GM18499 (cell line): ENCODE measurements around the gene CHRDL2.

Source experiments
- ATAC-seq: cut with Tn5 transposase; IDR thresholded peaks from one replicate; pipeline ENCODE4 v1.9.1; 2021; ENCODE audit warnings: moderate number of reproducible peaks; ENCODE audit not compliant: insufficient read depth, unreplicated experiment

Gene CHRDL2

DNA sequence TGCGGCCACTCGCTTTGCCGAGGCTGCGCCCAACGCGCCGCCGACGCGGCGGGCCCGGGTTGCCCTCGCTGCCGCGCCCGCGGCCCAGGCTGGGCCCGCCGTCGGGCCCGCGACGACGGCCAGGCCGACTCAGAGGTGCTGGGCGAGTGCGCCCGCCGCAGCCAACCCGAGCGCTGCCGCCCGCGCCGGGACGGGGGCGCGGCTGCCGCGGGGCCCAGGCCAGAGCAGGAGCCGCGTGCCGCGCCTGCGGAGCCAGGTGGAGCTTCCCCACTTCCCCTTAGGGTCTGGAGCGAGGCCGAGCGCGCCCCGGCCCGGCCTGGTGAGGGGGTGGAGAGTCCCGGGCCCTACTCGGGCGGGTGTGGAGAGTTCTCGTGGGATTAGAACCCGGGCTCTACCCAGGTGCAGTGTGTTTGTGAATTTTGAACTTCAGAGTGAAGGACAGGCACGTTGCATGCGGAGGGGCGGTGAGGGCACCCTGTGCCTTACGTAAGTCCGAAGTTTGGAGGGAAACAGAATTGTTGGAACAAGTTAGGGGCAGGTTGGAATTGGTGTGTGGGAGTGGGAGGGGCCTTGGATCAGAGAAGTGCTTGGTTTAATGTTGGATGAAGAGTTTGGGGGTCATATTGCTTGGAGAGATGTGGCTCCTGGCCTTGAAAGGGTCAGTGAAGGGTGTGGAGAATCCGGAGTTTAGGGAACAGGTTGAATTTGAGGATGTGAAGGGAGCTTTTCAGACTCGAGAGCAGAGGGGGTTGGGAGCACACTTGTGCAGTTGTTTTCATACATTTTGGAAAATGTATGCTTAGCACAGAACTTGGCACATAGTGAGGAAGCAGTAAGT is 18.1 kb upstream of the CHRDL2 start:
- ATAC-seq, result peak; percentile 27

DNA sequence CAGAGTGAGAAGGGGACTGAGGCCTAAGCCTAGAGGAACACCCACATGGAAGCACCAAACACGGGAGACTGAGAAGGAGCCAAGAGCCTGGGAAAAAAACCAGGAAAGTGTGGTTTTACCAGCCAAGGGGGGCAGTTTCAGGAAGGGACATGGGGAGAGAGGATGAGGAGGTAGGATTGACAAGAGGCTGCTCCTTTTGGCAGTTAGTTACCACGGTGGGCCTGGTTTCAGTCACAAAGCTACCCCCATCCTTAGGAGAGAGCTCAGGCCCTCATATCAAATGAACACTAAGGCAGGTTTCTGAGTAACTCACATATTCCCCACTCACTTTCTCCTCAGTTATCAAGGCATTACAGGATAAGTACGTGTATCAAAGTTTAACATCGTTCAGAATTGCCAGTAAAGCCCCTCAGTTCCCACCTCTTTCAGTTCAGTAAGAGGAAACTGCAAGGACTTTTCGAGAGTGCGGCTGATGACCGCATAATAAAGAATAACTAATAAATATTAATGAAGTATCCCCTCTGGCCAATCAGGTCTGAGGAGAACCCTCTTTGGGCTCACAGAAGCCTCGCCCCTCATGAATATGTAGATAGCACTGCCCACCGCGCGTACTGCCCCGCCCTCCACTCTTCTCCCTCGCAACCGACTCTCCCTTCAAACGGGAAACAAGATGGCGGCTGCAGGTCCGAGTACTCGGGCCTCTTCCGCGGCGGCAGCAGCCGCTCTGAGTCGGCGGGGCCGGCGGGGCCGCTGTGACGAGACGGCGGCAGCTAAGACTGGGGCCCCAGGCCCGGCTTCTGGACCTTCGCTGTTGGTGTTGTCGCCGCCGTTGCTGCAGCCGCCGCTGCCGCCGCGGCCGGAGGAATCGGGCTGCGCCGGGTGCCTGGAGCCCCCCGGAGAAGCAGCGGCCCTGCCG is 17.2 kb upstream of the CHRDL2 start, which contains the start of gene RNF169:
Gene RNF169, plus strand, starts transcription at position 639 of the 916 bp plus-strand sequence. Its CDS starts 32 bp downstream, at position 671.
- peak; percentile 86 for ATAC-seq

DNA sequence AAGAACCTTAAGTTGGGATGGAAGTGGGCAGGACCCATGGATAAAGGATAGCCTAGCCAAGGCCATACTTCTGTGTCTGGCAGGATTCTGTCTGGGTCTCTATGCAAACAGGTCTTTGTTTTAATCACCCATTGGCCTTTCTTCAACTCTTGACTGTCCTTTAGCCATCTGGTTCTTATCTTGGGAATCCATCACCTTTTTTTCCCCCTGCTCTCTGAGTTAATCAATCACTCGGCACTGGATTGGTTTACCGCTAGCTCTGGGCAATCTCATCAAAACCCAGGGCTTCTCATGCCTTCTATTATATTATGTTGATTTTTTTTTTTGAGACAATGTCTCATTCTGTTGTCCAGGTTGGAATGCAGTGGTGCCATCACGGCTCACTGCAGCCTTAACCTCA is 15.6 kb upstream of the CHRDL2 start:
- ATAC-seq, result no peak

DNA sequence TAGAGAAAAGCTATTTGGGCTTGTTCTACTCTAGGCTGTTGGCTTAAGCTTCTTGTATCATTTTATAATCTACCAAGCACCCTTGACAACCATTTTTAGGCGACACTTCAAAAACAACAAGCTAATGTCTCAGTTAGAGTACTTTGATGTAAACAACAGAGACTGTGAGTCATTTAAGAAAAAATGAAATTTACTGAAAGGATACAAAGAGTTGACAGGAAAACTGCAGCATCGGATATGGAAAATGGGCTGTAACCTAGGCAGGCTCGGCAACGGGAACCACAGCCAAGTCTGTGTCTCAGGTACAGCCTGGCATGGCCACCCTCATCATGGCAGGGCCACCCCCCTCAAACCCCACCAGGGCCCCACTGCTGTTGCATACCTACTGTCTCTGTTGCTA is 13.1 kb upstream of the CHRDL2 start:
- ATAC-seq, result no peak

DNA sequence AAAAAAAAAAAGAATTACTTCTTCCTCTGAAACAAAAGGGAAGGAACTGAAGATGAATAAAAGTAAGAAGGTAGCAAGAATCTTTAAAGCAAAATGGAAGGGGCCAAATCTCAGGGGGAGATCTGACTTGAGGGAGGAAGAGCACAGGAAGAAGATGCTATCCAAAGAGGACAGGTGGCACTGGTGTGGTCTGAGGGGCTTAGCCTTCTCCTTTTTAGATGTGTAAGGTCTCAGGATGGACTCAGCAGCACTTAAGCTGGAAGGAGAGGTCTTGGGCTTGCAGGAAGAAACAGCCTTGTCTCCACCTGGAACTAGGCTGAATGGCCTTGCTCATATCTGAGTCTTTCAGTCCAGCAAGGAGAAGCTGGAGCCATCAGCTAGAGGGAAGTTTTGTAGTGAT is 12.4 kb upstream of the CHRDL2 start:
- no peak for ATAC-seq

DNA sequence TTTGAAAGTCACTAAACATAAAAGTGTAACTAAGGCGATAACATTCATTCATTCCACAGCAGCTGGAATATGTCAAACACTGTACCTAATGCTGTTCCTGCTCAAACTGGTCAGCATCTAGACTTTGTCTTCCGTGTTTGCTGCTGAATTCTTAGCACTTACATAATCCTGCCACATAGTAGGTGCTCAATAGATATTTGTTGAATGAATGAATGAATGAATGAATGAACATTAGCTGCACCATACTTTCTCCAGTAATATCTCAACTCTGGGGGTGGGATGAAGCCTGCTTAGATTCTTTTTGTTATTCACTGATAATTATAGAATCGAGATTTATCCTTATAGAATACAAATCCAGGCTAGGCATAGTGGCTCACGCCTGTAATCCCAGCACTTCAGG is 10.8 kb upstream of the CHRDL2 start:
- ATAC-seq, result no peak

DNA sequence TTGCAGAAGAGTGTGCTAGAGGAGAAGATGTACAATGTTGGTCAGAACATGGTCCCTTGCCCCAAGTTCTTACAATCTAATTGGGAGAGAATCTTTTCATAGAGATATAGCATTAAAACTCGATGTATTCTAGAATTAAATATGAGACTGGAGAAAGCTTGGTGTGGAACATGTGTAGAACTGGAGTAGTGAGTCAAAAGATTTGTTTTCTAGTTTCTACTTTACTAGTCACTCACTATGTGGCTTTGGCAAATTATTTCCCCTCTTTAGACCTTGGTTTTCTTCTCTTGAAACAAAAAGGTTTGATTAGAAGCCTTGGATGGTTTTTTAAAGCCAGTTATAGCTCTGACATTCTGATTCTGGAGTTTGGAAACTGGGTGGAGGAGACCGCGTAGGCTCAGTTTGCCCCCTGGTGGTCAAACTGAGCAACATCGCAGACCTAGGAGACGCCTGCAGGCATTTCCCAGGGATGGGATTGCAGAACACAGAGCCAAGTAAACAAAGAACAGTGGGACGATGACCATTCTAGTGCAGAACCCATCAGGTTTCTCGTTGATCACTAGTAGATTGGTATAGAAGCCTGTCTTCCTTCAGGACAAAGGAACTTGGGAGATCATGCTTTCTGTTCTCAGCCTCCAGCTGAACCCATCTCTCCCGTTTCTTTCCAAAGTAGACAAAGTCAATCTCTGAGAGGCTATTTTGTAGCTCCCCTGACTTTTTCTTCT is 8.5 kb upstream of the CHRDL2 start:
- no peak for ATAC-seq

DNA sequence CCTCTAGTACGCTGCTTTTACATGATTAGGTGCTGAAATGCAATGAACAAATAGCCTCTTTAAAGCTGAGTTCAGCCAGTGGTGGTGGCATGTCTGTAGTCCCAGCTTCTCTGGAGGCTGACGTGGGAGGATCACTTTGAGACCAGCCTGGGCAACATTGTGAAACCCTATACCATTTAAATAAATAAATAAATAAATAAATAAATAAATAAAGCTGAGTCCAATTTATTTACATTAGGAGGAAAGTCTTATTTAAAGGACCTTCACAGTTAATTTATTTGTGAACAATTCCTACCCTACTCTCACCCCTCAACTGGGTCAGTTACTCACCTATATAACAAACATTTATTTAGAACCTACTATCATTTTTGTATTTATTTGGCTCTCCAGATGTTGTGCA is 4.8 kb upstream of the CHRDL2 start:
- ATAC-seq, result no peak

DNA sequence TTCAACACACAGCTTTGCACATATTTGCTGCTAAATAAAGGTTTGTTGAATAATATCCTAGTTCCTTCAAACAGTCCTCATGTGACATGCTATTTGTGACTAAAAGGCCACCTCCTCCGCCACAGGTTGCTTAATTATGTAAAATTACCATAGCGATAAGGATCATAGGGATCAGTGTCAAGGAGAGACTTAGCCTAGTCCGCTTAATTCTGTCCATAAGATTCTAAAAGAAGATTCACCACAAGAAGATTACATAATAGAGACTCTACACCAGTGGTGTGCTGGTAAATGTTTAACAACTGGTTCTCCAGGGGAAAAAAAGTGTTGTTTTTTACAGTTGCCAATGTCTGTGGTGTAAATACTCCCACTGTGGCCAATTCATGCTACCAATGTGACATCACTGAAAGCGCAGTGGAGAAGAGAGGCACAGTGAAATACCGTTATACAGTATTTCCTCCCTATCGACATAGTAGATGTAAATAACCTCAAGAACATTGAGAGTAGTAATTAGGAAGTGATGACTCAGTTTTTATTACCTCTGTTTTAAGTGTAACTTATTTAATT is 4.2 kb upstream of the CHRDL2 start:
- no peak for ATAC-seq

DNA sequence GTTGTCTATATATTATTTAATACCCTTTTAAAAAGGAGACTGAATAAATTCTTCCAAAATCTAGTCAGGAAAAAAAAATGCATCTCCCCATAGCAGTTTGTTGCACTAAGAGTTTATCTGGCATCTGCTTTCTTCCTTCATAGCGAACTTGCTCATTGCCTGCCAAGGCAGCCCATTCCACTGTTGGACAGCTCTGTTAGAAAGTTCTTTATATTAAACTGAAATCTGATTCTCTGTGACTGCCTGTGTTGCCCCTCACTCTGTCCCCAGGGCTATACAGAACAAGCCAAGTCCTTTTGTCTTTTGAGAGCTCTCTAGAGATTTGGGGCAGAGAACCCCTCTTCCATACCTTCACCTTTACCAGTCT is 3.3 kb upstream of the CHRDL2 start:
- ATAC-seq, result no peak

DNA sequence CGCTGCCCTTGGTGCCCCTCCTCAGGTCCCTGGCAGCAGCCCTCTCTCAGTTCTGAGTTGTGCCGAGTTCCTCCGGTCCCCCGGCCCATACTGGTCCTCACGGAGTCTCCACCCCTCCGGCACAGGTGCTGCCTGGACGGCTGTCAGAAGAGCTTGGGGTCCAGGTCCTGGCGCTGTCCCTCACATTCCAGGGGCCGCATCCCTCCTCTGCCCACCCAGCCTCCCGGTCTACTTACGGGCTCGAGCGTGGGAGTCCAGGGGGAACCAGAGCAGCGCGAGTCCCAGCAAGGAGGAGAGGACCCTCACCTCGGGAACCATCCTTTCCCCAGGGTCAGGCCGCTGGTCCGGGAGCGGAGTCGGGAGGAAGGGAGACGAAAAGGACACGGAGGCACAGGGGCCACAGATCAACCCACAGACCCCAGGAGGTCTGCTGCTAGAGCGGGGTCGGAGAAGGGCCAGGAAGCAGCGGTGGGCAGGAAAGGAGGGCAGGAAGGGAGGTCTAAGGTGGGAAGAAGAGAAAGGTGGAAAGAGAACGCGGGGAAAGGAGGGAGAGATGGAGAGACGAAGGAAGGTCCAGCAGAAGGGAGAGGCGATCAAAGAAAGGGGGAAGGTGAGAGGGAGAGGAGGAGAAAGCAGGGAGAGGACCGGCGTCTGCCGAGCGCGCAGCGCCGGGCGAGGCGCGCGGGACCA is 510 bp downstream of the CHRDL2 start:
- ATAC-seq, result no peak

DNA sequence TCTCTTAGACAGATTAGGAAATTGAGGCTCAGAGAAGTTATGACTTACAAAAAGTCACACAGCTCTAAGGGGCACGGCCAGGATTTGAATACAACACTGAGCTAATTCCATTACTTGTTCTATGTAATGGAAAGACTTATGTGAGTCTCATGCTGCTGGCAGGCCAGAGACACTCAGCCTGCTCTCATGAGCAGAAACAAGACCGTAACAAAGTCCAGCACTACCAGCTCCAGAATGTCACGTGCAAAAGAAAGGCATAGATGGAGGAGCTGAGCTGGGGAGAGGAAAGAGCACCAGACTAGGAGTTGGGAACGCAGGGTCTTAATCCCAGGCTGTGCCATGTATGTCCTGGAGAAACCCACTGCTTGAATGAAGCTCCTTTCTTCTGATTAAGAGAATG is 1.8 kb downstream of the CHRDL2 start:
- no peak for ATAC-seq

DNA sequence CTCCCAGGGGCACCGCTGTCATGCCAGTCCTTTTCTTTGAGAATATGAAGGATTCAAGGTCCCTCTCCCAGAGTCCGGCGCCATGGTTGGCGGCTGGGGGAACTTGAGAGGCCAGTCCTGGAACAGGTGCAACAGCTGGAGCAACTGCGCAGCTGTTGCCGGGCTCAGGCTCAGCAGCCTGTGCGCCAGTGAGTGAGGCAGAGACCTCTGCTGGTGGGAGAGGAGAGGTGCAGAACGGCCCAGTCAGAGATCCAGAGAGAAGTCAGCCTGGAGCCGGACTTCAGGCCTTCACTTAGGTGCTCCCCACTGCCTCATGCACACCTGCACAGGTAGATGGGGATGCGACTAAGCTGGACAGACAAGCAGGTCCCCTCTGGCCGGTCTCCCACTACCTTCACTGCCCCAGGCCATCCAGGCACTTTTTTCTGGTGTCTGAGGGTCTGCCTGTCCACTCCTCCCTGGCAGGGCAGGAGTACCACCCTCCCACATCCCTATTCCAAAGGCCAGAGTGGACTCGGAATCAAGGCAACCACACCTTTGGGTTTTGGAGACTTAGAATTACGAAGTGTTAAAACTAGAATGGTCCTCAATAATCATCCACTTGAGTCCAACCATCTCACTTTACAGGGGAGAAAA is 4.6 kb downstream of the CHRDL2 start:
- no peak for ATAC-seq

DNA sequence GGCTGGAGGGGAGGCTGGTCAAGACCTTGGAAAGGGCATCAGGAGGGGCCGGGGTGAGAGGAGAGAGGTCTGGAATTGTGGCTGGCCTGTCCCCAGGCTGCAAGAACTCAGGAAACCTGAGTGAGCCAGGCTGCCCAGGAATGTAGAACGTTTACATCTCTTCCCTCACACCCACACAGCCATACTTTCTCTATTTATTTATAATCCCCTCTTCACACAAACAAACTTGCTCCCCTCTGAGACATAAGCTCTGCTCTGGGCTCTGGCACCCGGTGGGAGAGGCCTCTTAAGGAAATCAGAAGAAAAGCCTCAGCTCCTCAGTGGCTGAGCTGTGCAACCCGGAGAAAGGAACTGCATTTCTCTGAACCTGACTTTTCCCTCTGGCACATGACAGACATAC is 5.5 kb downstream of the CHRDL2 start:
- no peak for ATAC-seq

DNA sequence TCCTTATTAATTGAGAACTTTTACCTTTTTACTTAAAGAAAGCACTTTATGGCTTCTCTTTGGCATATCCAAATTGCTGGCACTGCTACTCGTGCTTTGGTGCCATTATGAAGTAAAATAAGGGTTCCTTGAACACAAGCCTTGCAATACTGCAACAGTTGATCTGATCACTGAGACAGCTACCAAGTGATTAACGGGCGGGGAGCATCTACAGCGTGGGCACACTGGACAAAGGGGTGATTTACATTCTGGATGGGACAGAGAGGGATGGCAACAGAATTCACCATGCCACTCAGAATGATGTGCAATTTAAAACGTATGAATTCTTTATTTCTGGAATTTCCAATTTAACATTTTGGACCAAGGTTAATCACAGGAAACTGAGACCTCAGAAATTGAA is 7.7 kb downstream of the CHRDL2 start:
- ATAC-seq, result no peak

DNA sequence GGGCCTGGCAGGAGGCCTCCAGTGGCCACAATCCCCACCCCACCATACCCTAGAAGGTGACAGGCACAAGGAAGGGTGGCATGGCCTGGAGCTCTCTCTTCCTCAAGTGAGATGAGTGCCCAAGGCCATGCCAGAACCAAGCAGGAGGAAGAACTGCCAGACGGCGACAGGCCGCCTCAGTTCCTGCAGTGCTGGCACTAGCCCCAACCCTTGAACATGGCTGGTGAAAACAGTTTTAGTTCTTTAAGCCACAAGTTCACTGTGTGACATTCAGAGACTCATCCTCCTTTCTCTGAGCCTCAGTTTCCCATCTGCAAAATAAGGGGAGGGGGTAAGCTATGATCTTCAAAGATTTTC is 9.8 kb downstream of the CHRDL2 start:
- no peak for ATAC-seq

DNA sequence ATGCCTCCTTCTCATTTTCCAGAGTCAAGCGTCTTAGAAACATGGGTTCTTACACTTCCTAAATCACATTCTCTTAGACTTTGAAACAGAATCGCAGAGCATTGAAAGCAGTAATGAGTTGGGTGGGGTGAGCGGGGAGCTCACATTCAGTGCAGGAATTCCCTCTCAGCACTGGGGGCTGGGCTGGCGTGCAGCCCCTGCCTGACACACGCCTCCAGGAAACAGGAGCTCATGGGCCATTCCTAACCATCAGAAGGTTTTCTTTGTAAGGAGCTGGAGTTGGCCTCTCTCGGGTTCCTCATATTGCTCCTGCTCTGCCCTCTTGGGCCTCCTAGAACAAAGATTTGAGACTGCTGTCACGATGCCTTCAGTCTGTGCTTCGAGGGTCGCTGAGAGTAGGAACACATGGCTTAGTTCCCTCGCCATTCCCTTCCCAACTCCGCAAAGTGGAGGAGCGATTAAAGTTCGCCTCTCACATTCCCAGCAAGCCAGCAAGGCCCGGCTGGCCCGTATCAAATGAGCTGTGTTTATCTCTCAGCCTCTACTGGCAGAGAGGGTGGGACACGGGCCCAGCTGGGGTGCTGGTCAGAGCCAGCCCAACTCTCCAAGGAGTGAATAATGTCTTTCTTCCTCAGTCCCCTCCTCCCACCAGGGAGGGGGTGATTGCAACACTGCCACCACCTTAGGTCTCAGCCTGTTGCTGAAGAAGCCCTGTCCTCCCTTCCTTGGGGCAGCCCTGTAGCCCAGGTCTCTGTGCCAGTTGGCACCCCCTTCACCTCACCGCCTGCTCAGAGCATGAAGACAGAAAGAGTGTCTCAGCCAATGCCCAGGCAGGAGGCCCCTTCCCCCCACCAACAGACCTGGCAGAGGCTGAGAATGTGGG is 10.4 kb downstream of the CHRDL2 start:
- no peak for ATAC-seq

DNA sequence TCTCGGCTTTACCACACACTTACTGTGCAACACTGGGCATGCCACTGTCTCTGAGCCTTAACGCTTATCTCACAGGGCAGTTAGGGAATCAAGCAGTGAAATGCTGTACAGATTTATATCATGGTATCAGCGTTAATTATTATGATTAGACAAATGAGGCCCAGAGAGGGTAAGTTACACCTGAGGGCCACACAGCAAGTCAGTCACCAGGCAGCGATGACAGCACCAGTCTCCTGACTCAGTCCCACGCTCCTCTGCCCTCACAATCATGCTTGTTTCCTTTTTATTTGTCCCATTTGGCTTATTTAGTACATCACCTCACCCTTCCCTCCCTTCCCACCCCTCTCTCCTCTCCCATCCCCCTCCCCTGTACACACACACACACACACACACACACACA is 12.2 kb downstream of the CHRDL2 start:
- ATAC-seq, result no peak
